GM04503 (cell line): ENCODE measurements around the gene KIAA0319L.

ENCODE experiments used
- DNase-seq: peaks from one replicate; pipeline ENCODE4 v3.0.0-alpha.2; 2012; ENCODE audit warnings: low read depth

Gene KIAA0319L

DNA sequence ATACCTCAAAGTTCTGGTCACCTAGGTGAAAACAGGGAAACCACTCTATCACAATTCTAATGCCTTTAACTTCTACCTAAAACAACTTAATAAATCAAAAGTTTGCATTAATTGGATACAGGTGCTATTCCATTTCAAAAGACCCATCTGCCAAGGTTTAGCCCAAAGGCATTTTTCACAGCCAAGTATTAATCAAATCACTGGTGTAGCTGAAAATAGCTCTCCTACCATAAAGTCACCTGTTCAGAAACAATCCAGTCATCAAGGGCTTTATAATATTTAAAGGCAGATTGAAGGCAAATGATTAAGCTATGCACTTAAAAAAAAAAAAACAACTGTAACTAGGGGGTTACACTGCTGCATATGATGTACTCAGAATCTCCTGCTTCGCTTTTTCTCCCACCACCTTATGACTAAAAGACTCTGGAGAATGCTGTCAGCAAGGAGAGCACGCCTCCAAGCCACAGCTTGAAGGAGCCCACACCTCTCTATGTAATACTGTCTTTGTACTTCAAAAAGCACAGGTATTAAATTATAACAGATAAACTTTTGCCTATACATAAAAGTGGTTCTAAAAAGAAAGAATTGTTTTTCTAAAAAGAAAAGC lies 20.5 kb downstream of the KIAA0319L start:
- DNase-seq: no peak

DNA sequence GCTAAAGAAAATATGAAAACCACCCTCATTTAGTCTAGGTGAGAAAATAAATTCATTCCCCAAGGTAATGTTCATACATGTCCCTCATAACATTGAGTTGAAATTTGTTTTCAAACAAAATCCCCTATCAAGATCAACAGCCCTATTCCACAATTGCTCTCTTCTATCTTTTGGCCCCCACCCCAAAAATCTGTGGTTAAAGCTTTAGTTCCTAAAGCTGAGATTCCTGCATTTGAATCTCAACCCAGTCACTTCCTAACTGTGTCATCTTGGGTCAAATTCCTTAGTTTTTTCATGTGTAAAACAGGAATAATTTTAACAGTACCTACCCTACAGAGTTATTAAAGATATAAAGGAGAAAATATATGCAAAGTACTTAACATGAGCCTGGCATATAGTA lies 22.0 kb downstream of the KIAA0319L start:
- DNase-seq: no peak

- DNase-seq: no peak
These were observed 23.6 kb downstream of the KIAA0319L start for GRCh38 chr1:35533586-35533985.

GRCh38 chr1:35532497-35533223 lies 24.5 kb downstream of the KIAA0319L start:
- no peak for DNase-seq

DNA sequence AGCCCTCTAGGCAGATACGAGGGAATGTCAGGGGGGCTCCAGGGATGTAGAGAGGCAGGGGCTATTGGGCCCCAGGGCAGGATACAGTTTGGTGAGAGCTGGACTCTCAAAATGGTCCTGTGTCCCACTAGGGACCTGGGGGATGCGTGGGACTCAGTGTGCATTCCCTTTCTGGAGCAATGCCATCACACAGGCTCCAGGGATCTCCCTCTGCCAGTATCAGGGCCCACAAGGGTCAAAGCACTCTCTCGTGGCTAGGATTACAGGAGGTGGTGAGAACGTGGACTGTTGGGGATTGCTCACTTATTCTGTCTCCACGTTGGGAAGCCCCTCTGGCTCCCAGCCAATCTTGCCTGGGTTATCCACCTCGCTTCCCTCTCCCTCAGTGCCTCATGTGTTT lies 25.8 kb downstream of the KIAA0319L start:
- DNase-seq: no peak

GRCh38 chr1:35530946-35531345 lies 26.3 kb downstream of the KIAA0319L start:
- DNase-seq: no peak

- no peak for DNase-seq
These were observed 27.0 kb downstream of the KIAA0319L start for GRCh38 chr1:35530168-35530567.

DNA sequence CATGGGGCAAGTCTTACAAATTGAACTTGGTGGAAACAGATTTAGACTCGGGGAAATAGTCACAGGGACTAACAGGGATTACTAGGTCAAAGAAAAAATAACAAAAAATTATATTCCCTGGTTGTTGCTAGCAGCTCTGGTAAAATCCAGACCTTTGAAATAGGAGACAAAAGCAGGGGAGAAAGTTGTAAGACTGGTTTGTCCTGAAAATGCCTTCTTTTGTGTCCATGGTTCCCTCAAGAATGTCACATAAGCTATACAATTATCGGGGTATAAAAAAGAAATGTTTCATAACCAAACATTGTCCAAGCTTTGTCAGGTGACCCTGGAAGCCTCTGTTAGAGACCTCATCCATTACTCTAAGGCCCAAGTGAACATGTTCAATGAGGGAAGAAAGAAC lies 33.1 kb downstream of the KIAA0319L start:
- no peak for DNase-seq

DNA sequence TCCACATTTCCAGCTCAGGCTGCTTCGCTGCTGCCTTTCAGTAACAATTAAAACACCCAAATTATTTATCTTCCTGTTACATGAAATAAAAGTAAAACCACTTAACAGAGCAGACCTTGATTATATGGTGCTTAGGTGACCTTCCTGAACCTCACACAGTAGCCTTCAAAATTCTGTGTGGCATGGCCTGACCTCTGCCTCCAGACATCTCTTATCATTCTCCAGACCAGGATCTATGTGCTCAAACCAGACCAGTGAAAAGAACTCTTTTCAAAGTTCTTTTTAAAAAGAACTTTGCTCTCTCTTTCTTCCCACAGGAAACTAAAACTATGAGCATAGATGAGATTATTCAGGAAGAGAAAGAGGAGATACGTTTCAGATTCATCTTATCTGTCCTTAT lies 37.8 kb downstream of the KIAA0319L start:
- DNase-seq: no peak

DNA sequence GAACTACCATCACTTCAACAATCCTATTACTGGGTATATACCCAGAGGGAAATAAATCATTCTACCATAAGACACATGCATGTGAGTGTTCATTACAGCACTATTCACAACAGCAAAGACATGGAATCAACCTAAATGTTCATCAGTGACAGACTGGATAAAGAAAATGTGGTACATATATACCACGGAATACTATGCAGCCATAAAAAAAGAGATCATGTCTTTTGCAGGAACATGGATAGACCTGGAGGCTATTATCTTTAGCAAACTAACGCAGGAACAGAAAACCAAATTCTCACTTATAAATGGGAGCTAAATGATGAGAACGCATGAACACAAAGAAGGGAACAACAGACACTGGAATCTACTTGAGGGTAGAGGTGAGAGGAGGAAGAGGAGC lies 39.0 kb downstream of the KIAA0319L start:
- no peak for DNase-seq

DNA sequence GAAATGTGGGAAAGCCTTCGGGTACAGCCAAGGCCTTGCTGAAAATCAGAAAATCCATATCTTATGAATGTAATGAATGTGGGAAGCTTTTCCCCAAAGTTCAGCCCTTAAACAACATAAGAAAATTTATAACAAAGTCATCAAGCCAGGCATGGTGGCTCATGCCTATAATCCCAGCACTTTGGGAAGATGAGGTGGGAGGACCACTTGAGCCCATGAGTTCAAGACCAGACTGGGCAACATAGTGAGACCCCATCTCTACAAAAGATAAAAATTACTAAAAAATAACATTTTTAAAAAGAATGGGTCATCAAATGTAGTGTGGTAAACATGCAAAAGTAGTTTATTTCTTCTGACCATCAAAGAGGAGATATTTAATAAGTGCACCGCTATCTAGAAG lies 45.9 kb downstream of the KIAA0319L start:
- no peak for DNase-seq

DNA sequence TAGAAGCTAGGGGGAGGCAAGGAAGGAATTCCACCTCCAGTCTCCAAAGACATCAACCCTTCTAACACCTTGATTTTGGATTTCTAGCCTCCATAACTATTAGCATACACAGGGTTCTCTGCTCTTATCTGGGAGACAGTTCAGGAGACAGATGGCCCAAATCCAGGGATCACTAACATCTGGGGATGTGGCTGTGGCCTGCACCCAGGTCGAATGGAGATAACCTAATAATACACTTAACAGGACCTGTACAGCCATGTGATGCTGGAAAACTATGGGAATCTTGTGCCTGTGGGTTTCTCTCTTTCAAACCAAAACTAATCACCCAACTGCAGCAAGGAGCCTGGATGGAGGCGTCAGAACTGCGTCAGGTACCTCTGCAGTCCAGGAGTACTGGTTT lies 47.6 kb downstream of the KIAA0319L start:
- DNase-seq: no peak

GRCh38 chr1:35507947-35508346 lies 49.3 kb downstream of the KIAA0319L start:
- no peak for DNase-seq

- DNase-seq: no peak
These were observed 50.0 kb downstream of the KIAA0319L start for GRCh38 chr1:35506960-35507912.

DNA sequence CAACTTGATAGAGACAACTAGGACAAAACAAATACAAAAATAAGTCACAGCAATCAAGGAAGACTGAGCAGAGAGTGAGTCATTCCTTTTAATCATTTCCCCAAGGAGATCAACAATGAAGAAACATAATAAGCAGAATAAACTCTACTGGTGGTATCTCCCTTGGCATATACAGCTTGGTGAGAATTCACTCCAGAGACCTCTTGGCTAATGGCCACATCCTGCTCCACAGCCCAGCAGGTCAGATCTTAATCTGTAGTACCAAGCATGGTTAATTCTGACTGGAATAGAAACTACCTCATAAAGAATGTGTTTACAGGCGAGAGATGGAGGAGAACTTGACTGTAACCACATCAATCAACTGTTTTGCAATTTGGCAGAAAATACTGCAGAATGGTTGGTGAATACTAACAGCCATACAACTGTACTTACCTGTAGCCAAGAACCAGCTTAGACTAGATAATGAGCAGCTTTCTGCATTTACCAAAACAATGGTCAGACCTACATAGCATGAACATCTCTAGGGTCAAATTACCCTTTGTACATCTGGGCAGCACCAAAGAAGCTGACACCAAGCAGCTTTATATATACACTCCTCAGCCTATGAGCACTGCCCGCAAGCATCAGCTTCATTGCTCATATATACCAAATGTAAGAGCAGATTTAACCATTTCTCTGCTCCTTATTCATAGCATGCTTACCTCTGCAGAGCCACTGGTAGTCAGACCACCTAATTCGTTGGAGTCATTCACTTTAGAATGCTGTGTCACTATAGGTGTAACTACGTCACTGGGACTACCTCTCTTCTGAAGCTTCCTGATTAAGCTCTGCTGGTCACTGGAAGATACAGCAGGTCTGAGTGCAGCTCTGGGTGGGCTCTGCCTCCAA lies 51.0 kb downstream of the KIAA0319L start:
- DNase-seq: peak; percentile 84

- DNase-seq: no peak
These were observed 55.0 kb downstream of the KIAA0319L start for GRCh38 chr1:35502242-35502641.

GRCh38 chr1:35500439-35500838 lies 56.8 kb downstream of the KIAA0319L start:
- DNase-seq: no peak

GRCh38 chr1:35499652-35500176 lies 57.5 kb downstream of the KIAA0319L start:
- DNase-seq: no peak

- DNase-seq: no peak
These were observed 58.0 kb downstream of the KIAA0319L start for GRCh38 chr1:35499231-35499630.

DNA sequence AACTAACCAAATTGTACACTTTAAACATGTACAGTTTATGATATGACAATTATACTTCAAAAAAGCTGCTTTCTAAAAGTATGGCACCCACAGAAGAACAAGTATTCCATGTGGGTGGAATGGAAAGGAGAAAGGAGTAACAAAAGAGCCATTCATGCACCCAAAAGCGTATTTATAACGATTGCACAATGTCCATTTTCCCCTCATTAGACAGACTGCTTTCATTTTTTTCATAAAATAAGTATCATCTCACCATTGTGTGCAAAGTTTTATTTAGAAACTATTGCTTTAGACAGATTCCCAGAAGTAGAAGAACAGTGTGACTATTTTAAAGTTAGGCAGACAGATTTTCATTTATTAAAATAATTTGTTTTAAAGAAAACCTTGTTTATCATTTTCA lies 59.6 kb downstream of the KIAA0319L start:
- no peak for DNase-seq

- no peak for DNase-seq
These were observed 67.0 kb downstream of the KIAA0319L start for GRCh38 chr1:35490250-35490649.

DNA sequence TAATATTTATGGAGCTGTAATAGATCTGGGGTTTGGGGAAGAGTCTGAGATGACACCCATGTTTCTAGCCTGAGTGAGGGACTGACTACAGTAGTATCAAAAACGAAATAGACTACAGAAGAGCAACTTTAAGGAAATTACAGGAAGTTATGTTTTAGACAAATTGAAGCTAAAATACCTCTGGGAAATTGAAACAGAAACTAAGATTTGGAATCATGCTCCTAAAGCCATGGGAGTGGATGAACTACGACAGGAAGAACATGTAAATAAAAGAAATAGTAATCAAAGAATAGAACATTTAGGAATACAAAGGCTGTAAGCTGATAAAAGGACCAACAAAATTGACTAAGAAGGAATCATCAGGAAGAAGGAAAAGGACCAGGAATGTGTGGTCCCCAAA lies 68.9 kb downstream of the KIAA0319L start:
- no peak for DNase-seq
